DND-41 (cell line): Measurements from ENCODE around the gene SRRT.

Experiments used
- CTCF ChIP-seq: IDR thresholded peaks from 2 replicates; pipeline ENCODE4 v1.5.1; 2012; ENCODE audit warnings: borderline replicate concordance, low read length, moderate library complexity, mild to moderate bottlenecking; ENCODE audit not compliant: poor library complexity, severe bottlenecking; ENCODE audit errors: extremely low read depth
- EZH2 ChIP-seq: IDR thresholded peaks from 3 replicates; pipeline ENCODE4 v1.6.1; 2012; ENCODE audit warnings: borderline replicate concordance, low read depth, mild to moderate bottlenecking, moderate library complexity, low read length, inconsistent platforms; ENCODE audit not compliant: severe bottlenecking

GRCh38 chr7:100885440-100886141 lies 10.7 kb downstream of the SRRT start:
- TF ChIP-seq CTCF (no peak), EZH2 (no peak)
